ENCODE measurements around the gene SYNDIG1. TPM values are rescaled to one million over a fixed set of nuclear protein-coding genes. Genes with fewer than 3 reads are reported as not detected.

SYNDIG1 gene
- total and polyA plus RNA-seq, 2 of the 4 experiments (the other 2 are of a cell fraction), result not detected

DNA sequence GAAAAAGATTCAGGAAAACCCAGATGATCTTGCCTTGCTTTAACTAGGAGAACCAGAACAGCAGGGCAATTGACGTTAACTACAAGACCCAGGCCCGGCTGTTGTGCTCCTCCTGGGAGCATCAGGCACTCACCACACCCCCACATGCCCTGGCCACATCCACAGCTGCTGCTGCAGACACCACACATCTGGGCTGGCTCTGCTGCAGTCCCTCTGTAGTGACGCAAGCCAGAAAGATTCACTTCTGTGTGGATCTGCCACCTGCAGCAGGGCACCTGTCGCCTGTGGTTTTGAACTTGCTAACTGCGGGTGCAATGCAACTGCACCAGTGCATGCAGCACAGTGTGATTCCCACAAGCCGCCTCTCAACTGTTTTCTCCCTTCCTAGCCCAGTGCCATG, 228.8 kb downstream of the SYNDIG1 start:
- CTCF ChIA-PET, result no interaction called here
- no peak for ATAC-seq (ENCODE audit: low read depth)
- H3K27me3 ChIP-seq (ENCODE audit: control insufficient read depth, insufficient read depth, low read length), result peaks cover 49% of the 10 kb centered on the region

More for the DNA sequence above, 228.8 kb downstream of the SYNDIG1 start:
- Histone ChIP-seq H3K9me1 (ENCODE audit: insufficient read depth, low read length) (no peaks in the 10 kb centered on the region), H4K91ac (ENCODE audit: insufficient read depth, low read depth, low read length) (no peak overlapping the region), H2BK20ac (ENCODE audit: low read depth, low read length) (no peak overlapping the region), H4K5ac (ENCODE audit: low read depth, low read length) (no peak overlapping the region), H2BK15ac (ENCODE audit: low read depth, low read length) (no peak overlapping the region), H2BK5ac (ENCODE audit: low read depth, low read length, poor library complexity, severe bottlenecking) (no peak overlapping the region), H3K9ac (ENCODE audit: low read depth, low read length) (no peak overlapping the region), H3K79me1 (ENCODE audit: low read depth in 1 of 2, low read length in 2 of 2) (no peaks in the 10 kb centered on the region), H3K56ac (ENCODE audit: extremely low read depth, insufficient read depth, low read length) (no peak overlapping the region), H3K18ac (ENCODE audit: low read depth, low read length) (no peak overlapping the region), H2AK5ac (ENCODE audit: low read depth, low read length) (no peak overlapping the region), H3K9me3 (ENCODE audit: control insufficient read depth, insufficient read depth, low read length) (no peaks in the 10 kb centered on the region), H2BK120ac (ENCODE audit: low read depth, low read length) (no peak overlapping the region), H2AFZ (replicated peaks; ENCODE audit: low read length, poor library complexity) (no peak overlapping the region), H3K4me3 (ENCODE audit: insufficient read depth, low read depth, low read length) (no peak overlapping the region), H3K4ac (ENCODE audit: low read depth, low read length) (no peak overlapping the region), H4K8ac (ENCODE audit: low read depth in 2 of 2, low read length in 2 of 2) (no peak overlapping the region), H3K14ac (replicated peaks; ENCODE audit: low read depth, low read length) (no peak overlapping the region), H3K4me1 (ENCODE audit: control insufficient read depth, insufficient read depth, low read length) (no peaks in the 10 kb centered on the region), H3K27ac (ENCODE audit: insufficient read depth, low read length) (no peak overlapping the region), H3K36me3 (ENCODE audit: control insufficient read depth, insufficient read depth, low read length) (no peaks in the 10 kb centered on the region), H3K23ac (ENCODE audit: low read depth, low read length) (no peak overlapping the region), H3K4me2 (ENCODE audit: low read depth, low read length) (no peak overlapping the region), H2AK9ac (replicated peaks; ENCODE audit: low read depth, low read length, poor library complexity) (no peak overlapping the region), H4K20me1 (ENCODE audit: insufficient read depth, low read length) (no peaks in the 10 kb centered on the region)
- no TSS peak for BruUV-seq (replicated peaks)
- intact Hi-C loops (cut with micrococcal nuclease), result no loop called here
- in situ Hi-C loops (cut with MboI; ENCODE audit: low sequenced_read_pairs), result no loop called here
- DNase-seq, result no peak
- POLR2A ChIA-PET (ENCODE audit: unreplicated experiment), result no interaction called here
- TF ChIP-seq MAZ (IDR thresholded peaks at IDR 0.05; ENCODE audit: borderline replicate concordance, low read depth, low read length) (no peak), CHD1 (IDR thresholded peaks at IDR 0.05; ENCODE audit: low read depth, low read length) (no peak), RCOR1 (IDR thresholded peaks at IDR 0.05; ENCODE audit: insufficient replicate concordance, low read length) (no peak), FOS (IDR thresholded peaks at IDR 0.05; ENCODE audit: low read depth, low read length) (no peak), RFX5 (IDR thresholded peaks at IDR 0.05; ENCODE audit: low read depth, low read length) (no peak)
- TF ChIP-seq, protein P1, sequence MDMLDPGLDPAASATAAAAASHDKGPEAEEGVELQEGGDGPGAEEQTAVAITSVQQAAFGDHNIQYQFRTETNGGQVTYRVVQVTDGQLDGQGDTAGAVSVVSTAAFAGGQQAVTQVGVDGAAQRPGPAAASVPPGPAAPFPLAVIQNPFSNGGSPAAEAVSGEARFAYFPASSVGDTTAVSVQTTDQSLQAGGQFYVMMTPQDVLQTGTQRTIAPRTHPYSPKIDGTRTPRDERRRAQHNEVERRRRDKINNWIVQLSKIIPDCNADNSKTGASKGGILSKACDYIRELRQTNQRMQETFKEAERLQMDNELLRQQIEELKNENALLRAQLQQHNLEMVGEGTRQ (IDR thresholded peaks at IDR 0.05; ENCODE audit: low read depth, low read length), result no peak
- dilution Hi-C loops (cut with HindIII; ENCODE audit: low sequenced_read_pairs, unreplicated experiment), result no loop called here
- no CpG with 5 or more reads among the region's 6 CpGs for WGBS, 2 experiments (ENCODE audit: extremely low coverage in 2 of 2, insufficient read length in 1 of 2)

Measured in IMR-90 (cell line).